Skeletal muscle satellite cell (primary cell): ENCODE data around the gene TAF4.
"Not testable (repeated sequence)": the region's sequence is repeated elsewhere in the genome, so short reads cannot be mapped to it uniquely, and the experiment has no call there.

ENCODE experiments used
- H3K27me3 ChIP-seq: 2 replicates; pipeline ENCODE4 v1.7.0; 2013; ENCODE audit warnings: low read length; ENCODE audit not compliant: control insufficient read depth, insufficient read depth
- H3K36me3 ChIP-seq: 2 replicates; pipeline ENCODE4 v1.7.0; 2013; ENCODE audit warnings: mild to moderate bottlenecking, control low read depth, low read length; ENCODE audit not compliant: insufficient read depth
- H3K4me1 ChIP-seq: 2 replicates; pipeline ENCODE4 v1.7.0; 2013; ENCODE audit warnings: low read length; ENCODE audit not compliant: control insufficient read depth, insufficient read depth
- H3K4me2 ChIP-seq: 2 replicates; pipeline ENCODE4 v1.7.0; 2013; ENCODE audit warnings: mild to moderate bottlenecking, low read length
- H3K4me3 ChIP-seq: 2 replicates; pipeline ENCODE4 v1.7.0; 2013; ENCODE audit warnings: low read length
- H3K9ac ChIP-seq: 2 replicates; pipeline ENCODE4 v1.7.0; 2013; ENCODE audit warnings: mild to moderate bottlenecking, low read depth, low read length, moderate library complexity
- H3K9me3 ChIP-seq: replicated peaks from 2 replicates; pipeline ENCODE4 v1.7.0; 2013; ENCODE audit warnings: mild to moderate bottlenecking, control low read depth, low read length

Gene TAF4

DNA sequence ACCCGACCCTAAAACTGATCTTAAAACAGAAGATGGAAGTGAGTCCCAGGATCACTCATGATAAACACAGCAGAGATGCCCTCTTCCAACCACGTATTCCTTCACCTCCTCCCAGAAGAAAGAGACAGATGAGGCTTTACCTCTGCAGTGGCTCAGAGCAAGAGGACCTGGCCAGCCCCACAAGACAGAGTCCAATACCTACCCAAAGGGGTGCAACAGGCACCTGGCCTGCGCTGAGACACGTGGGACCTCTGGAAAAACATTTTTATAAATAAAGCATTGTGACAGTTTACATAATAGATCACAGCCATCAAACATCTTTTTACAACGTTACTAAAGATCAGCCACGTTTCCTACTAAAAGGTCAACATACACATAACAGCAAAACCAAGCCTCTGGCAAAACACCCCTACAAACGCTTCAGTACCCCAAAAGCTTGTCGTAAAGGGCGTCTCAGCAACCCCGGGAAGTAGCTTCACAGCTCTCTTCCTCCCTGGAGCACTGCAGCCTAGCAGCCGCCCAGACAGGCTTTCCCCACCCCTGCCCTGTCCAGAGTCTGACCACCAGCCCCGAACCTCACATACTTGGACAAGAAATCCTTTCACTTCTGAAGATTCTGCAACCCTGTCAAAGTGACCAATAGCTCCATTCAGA, 2.9 kb downstream of the TAF4 start:
- H3K27me3 ChIP-seq: no peaks in the 10 kb centered on the region
- H3K4me1 ChIP-seq: peaks cover 18% of the 10 kb centered on the region
- no peaks in the 10 kb centered on the region for H3K9me3 ChIP-seq
- H3K9ac ChIP-seq: no peak overlapping the region
- no peak overlapping the region for H3K4me3 ChIP-seq
- no peaks in the 10 kb centered on the region for H3K36me3 ChIP-seq
- no peak overlapping the region for H3K4me2 ChIP-seq

- peaks cover 14% of the 10 kb centered on the region for H3K4me1 ChIP-seq
- H3K9ac ChIP-seq: no peak overlapping the region
- H3K9me3 ChIP-seq: no peaks in the 10 kb centered on the region
- no peak overlapping the region for H3K4me2 ChIP-seq
- no peaks in the 10 kb centered on the region for H3K27me3 ChIP-seq
- H3K36me3 ChIP-seq: no peaks in the 10 kb centered on the region
- no peak overlapping the region for H3K4me3 ChIP-seq
Measured at GRCh38 chr20:62061851-62062423, 3.7 kb downstream of the TAF4 start.

DNA sequence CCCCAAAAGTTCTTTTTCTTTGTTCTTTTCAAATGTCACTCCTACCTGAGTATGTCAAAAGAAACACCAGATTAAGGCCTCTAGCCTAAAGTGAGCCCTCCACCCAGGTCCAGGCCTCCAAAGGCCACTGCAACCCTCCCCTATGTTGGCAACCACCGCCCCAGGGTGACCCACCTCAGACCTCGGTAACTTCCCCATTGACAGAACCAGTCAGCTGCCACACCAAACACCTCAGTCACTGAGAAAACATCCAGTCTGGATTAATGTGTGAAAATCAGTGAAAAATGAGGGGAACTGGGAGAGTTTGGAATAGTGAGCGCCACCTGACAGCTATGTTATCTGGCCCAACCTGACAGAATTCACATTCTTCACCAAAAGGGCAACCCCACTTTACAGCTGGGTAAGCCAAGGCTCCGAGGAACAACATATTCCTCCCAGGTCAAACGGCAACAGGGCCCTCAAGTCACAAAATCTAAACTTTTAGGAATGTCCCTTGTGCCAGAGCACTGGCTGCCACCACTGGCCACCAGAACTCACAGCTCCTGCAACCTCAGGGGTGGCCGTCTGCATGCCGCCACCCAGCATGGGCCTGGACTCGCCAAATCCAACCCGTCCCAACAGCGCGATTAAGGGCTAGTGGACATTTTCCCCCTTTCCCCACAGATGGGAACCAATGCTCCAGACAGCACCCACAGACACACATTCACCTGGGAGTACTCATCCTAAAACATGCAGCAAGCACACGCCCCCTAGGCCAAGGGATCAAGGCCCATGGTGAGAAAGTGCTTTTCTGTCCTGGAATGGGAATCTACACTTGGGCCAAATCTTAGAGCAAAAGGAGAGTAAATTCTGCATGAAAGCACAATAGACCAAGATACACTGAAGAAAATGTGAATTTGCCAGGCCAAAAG, 4.8 kb downstream of the TAF4 start:
- H3K4me1 ChIP-seq: peaks cover 10% of the 10 kb centered on the region
- H3K36me3 ChIP-seq: no peaks in the 10 kb centered on the region
- no peaks in the 10 kb centered on the region for H3K9me3 ChIP-seq
- H3K4me3 ChIP-seq: no peak overlapping the region
- H3K9ac ChIP-seq: no peak overlapping the region
- H3K4me2 ChIP-seq: no peak overlapping the region
- H3K27me3 ChIP-seq: no peaks in the 10 kb centered on the region

DNA sequence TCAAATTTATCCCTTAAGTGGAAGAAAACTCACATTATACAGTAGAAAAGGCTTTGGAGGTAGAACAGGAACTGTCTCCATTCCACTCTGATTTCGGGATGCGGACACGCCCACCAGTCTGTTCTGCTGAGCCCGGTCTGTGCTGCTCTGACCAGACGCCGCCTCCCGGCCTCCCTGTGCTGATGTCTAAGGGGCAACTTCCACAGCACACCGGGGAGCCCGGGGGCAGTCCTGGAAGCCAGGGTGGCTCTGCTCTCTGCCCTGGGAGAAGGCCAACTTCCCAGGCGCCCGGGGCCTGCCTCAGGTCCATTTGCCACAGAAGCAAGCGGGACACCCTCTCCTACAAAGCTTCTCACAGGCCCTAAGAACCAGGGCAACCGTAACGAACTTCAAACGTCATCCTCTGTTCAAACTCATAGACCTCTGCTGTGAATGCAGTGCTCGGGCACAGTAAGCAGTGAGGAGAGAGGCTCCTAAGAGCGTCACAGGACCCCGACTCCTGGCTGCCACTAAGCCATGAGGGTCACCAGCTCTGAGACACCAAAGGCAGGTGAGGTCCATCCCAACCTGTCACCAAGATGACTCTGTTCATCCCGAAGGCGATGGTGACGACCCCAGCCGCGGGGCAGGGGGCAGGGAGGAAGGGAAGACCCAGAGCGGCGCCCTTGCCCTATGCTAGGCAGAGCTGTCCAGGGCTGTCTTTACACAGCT, 5.6 kb downstream of the TAF4 start:
- Histone ChIP-seq H3K4me2 (no peak overlapping the region), H3K4me1 (peaks cover 10% of the 10 kb centered on the region), H3K4me3 (no peak overlapping the region), H3K9me3 (no peaks in the 10 kb centered on the region), H3K27me3 (no peaks in the 10 kb centered on the region), H3K36me3 (no peaks in the 10 kb centered on the region), H3K9ac (no peak overlapping the region)

- peaks cover 9% of the 10 kb centered on the region for H3K4me1 ChIP-seq
- H3K9ac ChIP-seq: no peak overlapping the region
- no peaks in the 10 kb centered on the region for H3K9me3 ChIP-seq
- H3K4me2 ChIP-seq: no peak overlapping the region
- H3K27me3 ChIP-seq: no peaks in the 10 kb centered on the region
- no peaks in the 10 kb centered on the region for H3K36me3 ChIP-seq
- no peak overlapping the region for H3K4me3 ChIP-seq
Measured at GRCh38 chr20:62059401-62059800, 6.3 kb downstream of the TAF4 start.

- no peak overlapping the region for H3K4me2 ChIP-seq
- no peaks in the 10 kb centered on the region for H3K36me3 ChIP-seq
- no peak overlapping the region for H3K9ac ChIP-seq
- no peak overlapping the region for H3K4me3 ChIP-seq
- peaks cover 5% of the 10 kb centered on the region for H3K4me1 ChIP-seq
- no peaks in the 10 kb centered on the region for H3K9me3 ChIP-seq
- H3K27me3 ChIP-seq: no peaks in the 10 kb centered on the region
Measured at GRCh38 chr20:62058941-62059340, 6.7 kb downstream of the TAF4 start.

- no peak overlapping the region for H3K4me3 ChIP-seq
- no peaks in the 10 kb centered on the region for H3K4me1 ChIP-seq
- H3K27me3 ChIP-seq: no peaks in the 10 kb centered on the region
- H3K36me3 ChIP-seq: no peaks in the 10 kb centered on the region
- H3K9me3 ChIP-seq: no peaks in the 10 kb centered on the region
- H3K9ac ChIP-seq: no peak overlapping the region
- H3K4me2 ChIP-seq: no peak overlapping the region
Measured at GRCh38 chr20:62056975-62057374, 8.7 kb downstream of the TAF4 start.

DNA sequence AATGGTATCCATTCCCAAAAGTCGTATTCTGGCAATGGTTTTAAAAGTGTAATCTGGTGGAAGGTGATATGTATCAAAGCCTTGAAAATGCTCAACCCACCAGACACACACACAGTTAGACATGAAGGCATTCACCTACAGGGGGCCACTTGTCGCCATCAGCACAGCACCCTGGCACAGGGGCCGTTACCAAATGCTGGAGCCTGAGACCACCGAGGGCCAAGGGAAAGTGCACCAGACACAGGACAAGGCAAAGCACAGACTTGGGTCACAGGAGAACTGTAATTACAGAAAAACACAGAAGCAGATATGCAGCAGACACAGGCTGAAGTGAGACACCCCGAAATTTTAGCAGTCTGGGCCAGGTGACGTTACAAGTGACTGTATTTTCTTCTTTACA, 9.3 kb downstream of the TAF4 start:
- H3K4me3 ChIP-seq: no peak overlapping the region
- no peaks in the 10 kb centered on the region for H3K9me3 ChIP-seq
- no peaks in the 10 kb centered on the region for H3K4me1 ChIP-seq
- no peak overlapping the region for H3K9ac ChIP-seq
- no peaks in the 10 kb centered on the region for H3K27me3 ChIP-seq
- H3K4me2 ChIP-seq: no peak overlapping the region
- no peaks in the 10 kb centered on the region for H3K36me3 ChIP-seq

DNA sequence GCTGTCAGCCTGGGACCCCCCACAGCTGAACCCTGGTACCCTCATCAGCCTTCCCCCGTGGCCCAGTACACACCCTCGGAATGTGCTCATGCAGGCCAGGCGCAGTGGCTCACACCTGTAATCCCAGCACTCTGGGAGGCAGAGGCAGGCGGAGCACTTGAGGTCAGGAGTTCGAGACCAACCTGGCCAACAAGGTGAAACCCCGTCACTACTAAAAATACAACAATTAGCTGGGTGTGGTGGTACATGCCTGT, 9.9 kb downstream of the TAF4 start:
- H3K9ac ChIP-seq, H3K27me3 ChIP-seq, H3K9me3 ChIP-seq, H3K36me3 ChIP-seq, H3K4me2 ChIP-seq, H3K4me1 ChIP-seq, H3K4me3 ChIP-seq: not testable (repeated sequence)

DNA sequence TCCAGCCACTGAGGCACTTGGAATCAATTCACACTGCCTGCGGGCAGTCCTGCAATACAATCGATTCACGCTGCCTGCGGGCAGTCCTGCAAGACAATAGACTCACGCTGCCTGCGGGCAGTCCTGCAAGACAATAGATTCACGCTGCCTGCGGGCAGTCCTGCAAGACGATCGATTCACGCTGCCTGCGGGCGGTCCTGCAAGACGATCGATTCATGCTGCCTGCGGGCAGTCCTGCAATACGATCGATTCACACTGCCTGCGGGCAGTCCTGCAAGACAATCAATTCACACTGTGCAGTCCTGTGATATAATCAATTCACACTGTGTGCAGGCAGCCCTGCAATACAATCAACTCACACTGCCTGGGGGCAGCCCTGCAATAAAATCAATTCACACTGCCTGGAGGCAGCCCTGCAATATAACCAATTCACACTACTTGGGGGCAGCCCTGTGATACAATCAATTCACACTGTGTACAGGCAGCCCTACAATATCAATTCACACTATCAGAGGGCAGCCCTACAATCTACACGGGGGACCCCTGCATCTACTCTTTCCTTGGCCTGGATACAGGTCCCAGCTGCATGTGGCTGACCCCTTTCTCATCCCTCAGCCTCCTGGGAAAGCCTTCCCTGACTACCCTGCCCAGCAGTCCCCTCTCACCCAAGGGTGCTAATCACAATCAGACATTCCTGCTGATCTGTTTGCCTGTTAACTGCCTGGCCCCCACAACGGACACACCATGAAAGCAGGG, 10.4 kb downstream of the TAF4 start:
- no peaks in the 10 kb centered on the region for H3K36me3 ChIP-seq
- H3K4me2 ChIP-seq: no peak overlapping the region
- H3K9me3 ChIP-seq: no peaks in the 10 kb centered on the region
- no peak overlapping the region for H3K4me3 ChIP-seq
- no peaks in the 10 kb centered on the region for H3K4me1 ChIP-seq
- H3K27me3 ChIP-seq: no peaks in the 10 kb centered on the region
- H3K9ac ChIP-seq: no peak overlapping the region

DNA sequence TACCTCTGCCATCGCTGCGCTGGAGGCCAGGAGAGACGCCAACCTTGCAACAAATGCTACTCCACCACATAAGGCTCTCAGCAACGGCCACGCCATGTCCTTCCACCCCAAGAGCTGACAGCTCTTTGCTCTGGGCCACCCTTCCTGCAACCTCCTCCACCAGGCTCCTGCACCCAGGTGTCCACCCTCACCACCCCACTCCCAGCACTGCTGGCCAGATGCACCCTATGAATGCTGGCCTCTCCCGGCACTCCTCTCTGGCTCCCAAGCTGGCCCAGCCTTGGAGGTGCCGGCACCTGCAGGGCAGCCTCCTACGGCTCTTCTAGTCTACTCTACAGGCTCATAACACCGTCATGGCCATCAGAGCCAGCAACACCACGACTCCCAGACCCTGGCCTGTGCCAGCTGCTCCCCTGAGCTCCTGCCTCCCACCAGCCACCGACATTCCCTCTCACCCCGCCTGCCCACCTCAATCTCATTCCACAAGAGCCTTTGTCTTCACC, 11.2 kb downstream of the TAF4 start:
- H3K9ac ChIP-seq: no peak overlapping the region
- H3K36me3 ChIP-seq: no peaks in the 10 kb centered on the region
- H3K4me1 ChIP-seq: no peaks in the 10 kb centered on the region
- no peaks in the 10 kb centered on the region for H3K27me3 ChIP-seq
- H3K9me3 ChIP-seq: no peaks in the 10 kb centered on the region
- H3K4me2 ChIP-seq: no peak overlapping the region
- H3K4me3 ChIP-seq: no peak overlapping the region
